K562 (cell line): ENCODE measurements around the gene HEPACAM. TPM values are rescaled to one million over a fixed set of nuclear protein-coding genes. Genes with fewer than 3 reads are reported as not detected.

Experiments
- ATAC-seq: fragments of 200-7000 bp; cut with Tn5 transposase; 3 replicates; pipeline ENCODE4 v1.9.1; 2020; ENCODE audit warnings: moderate library complexity
- BruUV-seq: library from RNA; stranded (reverse); fragments of 400-500 nt; replicated peaks from 2 replicates; lab custom pipeline; 2021; lab: Mats Ljungman, UMichigan
- CTCF ChIA-PET: fragments of 300-600 bp; formaldehyde crosslinking; extraction: SDS; loops from one replicate; lab custom pipeline; 2021; ENCODE audit warnings: low intra/inter-chr PET ratio; lab: Yijun Ruan, JAX
- POLR2A ChIA-PET: fragments of 300-600, 350-650 bp; sonication (Branson Sonifier 250); formaldehyde crosslinking; extraction: SDS; loops from one replicate; lab custom pipeline; 2021; ENCODE audit warnings: antibody characterized with exemption, inconsistent platforms; lab: Yijun Ruan, JAX
- DNase-seq, 4 experiments: peaks; one replicate each; pipeline versions ENCODE4 v3.0.0 to v3.0.0-alpha.2; 2011 to 2018; ENCODE audit warnings: low spot score in 3 of 4, mixed read lengths in 3 of 4; ENCODE audit errors: extremely low read depth in 1 of 4
- FAIRE-seq: peaks from 2 replicates; lab custom pipeline; 2011; peaks lifted over from hg19 to GRCh38; lab: Jason Lieb, UNC
- H2AFZ ChIP-seq: 2 replicates; pipeline ENCODE4 v1.6.0; 2011; ENCODE audit warnings: low read depth, low read length, control low read depth, inconsistent platforms
- H3K27ac ChIP-seq: fragments of 200-600 bp; 3 replicates; pipeline ENCODE4 v1.8.0; 2011; ENCODE audit warnings: low read depth, mild to moderate bottlenecking, control low read depth, inconsistent platforms, low read length, moderate library complexity, mixed read lengths; ENCODE audit errors: extremely low read depth
- H3K27me3 ChIP-seq, 2 experiments: fragments of 300-600 bp in 1 of 2; 2 replicates in 1 of 2; 3 replicates in 1 of 2; pipeline versions ENCODE4 v1.6.0 to v1.8.0; 2011; ENCODE audit warnings: inconsistent platforms in 2 of 2, low read length in 2 of 2, mild to moderate bottlenecking in 1 of 2, mixed read lengths in 1 of 2, moderate library complexity in 1 of 2; ENCODE audit not compliant: control insufficient read depth in 2 of 2, insufficient read depth in 2 of 2
- H3K36me3 ChIP-seq: fragments of 300-600 bp; 3 replicates; pipeline ENCODE4 v1.8.0; 2011; ENCODE audit warnings: mild to moderate bottlenecking, low read length, inconsistent platforms; ENCODE audit not compliant: control insufficient read depth, insufficient read depth
- H3K4me1 ChIP-seq, 2 experiments: fragments of 200-600 bp in 1 of 2; replicated peaks in 1 of 2; 2 replicates in 1 of 2; 3 replicates in 1 of 2; pipeline versions ENCODE4 v1.5.1 to v1.8.0; 2011; ENCODE audit warnings: inconsistent platforms in 2 of 2, low read length in 2 of 2, mild to moderate bottlenecking in 1 of 2, mixed read lengths in 1 of 2, moderate library complexity in 1 of 2; ENCODE audit not compliant: control insufficient read depth in 2 of 2, insufficient read depth in 2 of 2
- H3K4me2 ChIP-seq: 2 replicates; pipeline ENCODE4 v1.6.1; 2011; ENCODE audit warnings: low read length, control low read depth, inconsistent platforms, mixed read lengths; ENCODE audit not compliant: insufficient read depth
- H3K4me3 ChIP-seq: fragments of 200-600 bp; sonication (generic), shearing (Covaris generic); 2 replicates; pipeline ENCODE4 v1.5.1; 2016; ENCODE audit warnings: control low read depth, inconsistent platforms
- H3K79me2 ChIP-seq: fragments of 200-600 bp; 3 replicates; pipeline ENCODE4 v1.8.0; 2011; ENCODE audit warnings: low read length, inconsistent platforms; ENCODE audit not compliant: control insufficient read depth, insufficient read depth
- H3K9ac ChIP-seq, 2 experiments: 2 replicates each; pipeline versions ENCODE4 v1.6.0 to v1.6.1; 2011; ENCODE audit warnings: low read depth in 2 of 2, low read length in 2 of 2, control low read depth in 1 of 2, inconsistent platforms in 1 of 2, mild to moderate bottlenecking in 1 of 2, mixed read lengths in 1 of 2; ENCODE audit not compliant: insufficient read depth in 1 of 2
- H3K9me1 ChIP-seq: one replicate; pipeline ENCODE4 v1.6.0; 2011; ENCODE audit warnings: inconsistent platforms, mild to moderate bottlenecking, low read length, moderate library complexity; ENCODE audit not compliant: control insufficient read depth, insufficient read depth
- H3K9me3 ChIP-seq: replicated peaks from 2 replicates; pipeline ENCODE4 v1.5.1; 2011; ENCODE audit warnings: low read depth, low read length, inconsistent platforms; ENCODE audit not compliant: control insufficient read depth, insufficient read depth
- H4K20me1 ChIP-seq: replicated peaks from 2 replicates; pipeline ENCODE4 v1.6.1; 2011; ENCODE audit warnings: low read length, inconsistent platforms, mixed read lengths; ENCODE audit not compliant: control insufficient read depth, insufficient read depth
- CHAMP1 ChIP-seq: fragments of 450-650 bp; IDR thresholded peaks from 2 replicates; pipeline ENCODE4 v1.6.1; 2016; ENCODE audit warnings: mild to moderate bottlenecking
- ELF1 ChIP-seq: fragments of 200-800 bp; sonication (Bioruptor generic); IDR thresholded peaks from 2 replicates; pipeline ENCODE4 v1.6.1; 2016; ENCODE audit warnings: missing genetic modification characterization, missing compliant biosample characterization
- NCOR1 ChIP-seq: fragments of 450-650 bp; IDR thresholded peaks from 2 replicates; pipeline ENCODE4 v1.6.1; 2016; ENCODE audit warnings: mild to moderate bottlenecking, moderate library complexity
- ZKSCAN1 ChIP-seq: fragments of 150-350 bp; IDR thresholded peaks from 2 replicates; pipeline ENCODE4 v1.6.1; 2016; ENCODE audit warnings: low read depth, low read length
- ZNF24 ChIP-seq: fragments of 450-650 bp; IDR thresholded peaks from 2 replicates; pipeline ENCODE4 v1.6.1; 2016
- ZNF277 ChIP-seq: fragments of 250-450 bp; sonication (Bioruptor Pico); IDR thresholded peaks from 2 replicates; pipeline ENCODE4 v1.8.0; 2022; ENCODE audit warnings: inconsistent platforms, mild to moderate bottlenecking, moderate library complexity, borderline replicate concordance
- WGBS: fragments of 100-300 bp; shearing (Covaris generic); methylation state at CpG from one replicate; pipeline ENCODE4 v1.1.6; 2016; ENCODE audit warnings: low coverage, mixed read lengths; ENCODE audit not compliant: insufficient coverage; ENCODE audit errors: missing lambda C conversion rate; 5-methylcytosine and 5-hydroxymethylcytosine counted together
- in situ Hi-C: fragments of 300-500 bp; cut with MboI; formaldehyde crosslinking; loops from 4 replicates; pipeline ENCODE4 v1.15.0; 2018; ENCODE audit warnings: inconsistent platforms, mixed read lengths
- intact Hi-C: fragments of 100-400 bp; cut with micrococcal nuclease; formaldehyde crosslinking; loops from 2 replicates; pipeline ENCODE4 v1.14.2; 2022
- polyA plus RNA-seq, 8 experiments: library from polyadenylated mRNA; depleted of rRNA in 4 of 8; stranded (reverse) in 5 of 8; unstranded in 3 of 8; fragments of >200 nt; fragmentation: Nextera tagmentation in 2 of 8; fragmentation: Illumina TruSeq in 1 of 8; extraction: Ambion mirVana in 2 of 8; extraction: Trizol in 1 of 8; gene quantifications; 2 replicates each; pipeline versions ENCODE4 v1.2.1 to v1.2.3, GENCODE V29; 2011 to 2014; ENCODE audit warnings: inconsistent platforms in 1 of 8, missing spikeins in 1 of 8
- total RNA-seq, 7 experiments: library from RNA; depleted of rRNA in 6 of 7; stranded (reverse); fragments of >200 nt in 6 of 7; fragmentation: Illumina TruSeq in 2 of 7; extraction: Trizol in 2 of 7; gene quantifications; 2 replicates each; pipeline versions ENCODE4 v1.2.1 to v1.2.3, GENCODE V29; 2011 to 2021; ENCODE audit warnings: low replicate concordance in 1 of 7
- TF ChIP-seq, protein P1 (sequence below): fragments of 250-450 bp; sonication (Bioruptor Pico); IDR thresholded peaks from 2 replicates; pipeline ENCODE4 v1.8.0; 2022; ENCODE audit warnings: inconsistent platforms
- TF ChIP-seq, protein P2 (sequence below): fragments of 250-450 bp; sonication (Bioruptor Pico); IDR thresholded peaks from 2 replicates; pipeline ENCODE4 v1.8.0; 2021; ENCODE audit warnings: mild to moderate bottlenecking, moderate library complexity

HEPACAM gene
- total and polyA plus RNA-seq, 9 of the 15 experiments (the other 6 are each of a cell fraction or from before 2014, with no cell fraction given): not detected

- ChIA-PET CTCF (no interaction called here), POLR2A (no interaction called here)
- Histone ChIP-seq H3K27me3 (peaks cover 6 to 69% of the 10 kb centered on the region in 2 experiments; a peak in 4 of 5 replicates), H3K9ac (no peak overlapping the region), H3K4me2 (no peak overlapping the region), H3K27ac (no peak overlapping the region), H3K9me1 (no peaks in the 10 kb centered on the region), H3K4me1 (peaks cover 0 to 27% of the 10 kb centered on the region in 2 experiments; a peak in 3 of 5 replicates), H3K79me2 (no peaks in the 10 kb centered on the region), H3K36me3 (no peaks in the 10 kb centered on the region), H3K4me3 (no peak overlapping the region), H2AFZ (no peak overlapping the region), H3K9me3 (no peaks in the 10 kb centered on the region), H4K20me1 (0 out of 2 replicates have a peak, but pooled peaks cover 3% of the 10 kb centered on the region)
- ATAC-seq (no peak), FAIRE-seq (no peak), DNase-seq (no peak)
- 7% methylated on average over 10 of the region's 11 CpGs for WGBS
- in situ Hi-C loops (no loop called here), intact Hi-C loops (no loop called here)
- no peak for TF ChIP-seq ELF1 (tag)
- TF ChIP-seq ZKSCAN1: peak; percentile 54; the same call in 1 of the 2 replicates
- TF ChIP-seq, protein P1, sequence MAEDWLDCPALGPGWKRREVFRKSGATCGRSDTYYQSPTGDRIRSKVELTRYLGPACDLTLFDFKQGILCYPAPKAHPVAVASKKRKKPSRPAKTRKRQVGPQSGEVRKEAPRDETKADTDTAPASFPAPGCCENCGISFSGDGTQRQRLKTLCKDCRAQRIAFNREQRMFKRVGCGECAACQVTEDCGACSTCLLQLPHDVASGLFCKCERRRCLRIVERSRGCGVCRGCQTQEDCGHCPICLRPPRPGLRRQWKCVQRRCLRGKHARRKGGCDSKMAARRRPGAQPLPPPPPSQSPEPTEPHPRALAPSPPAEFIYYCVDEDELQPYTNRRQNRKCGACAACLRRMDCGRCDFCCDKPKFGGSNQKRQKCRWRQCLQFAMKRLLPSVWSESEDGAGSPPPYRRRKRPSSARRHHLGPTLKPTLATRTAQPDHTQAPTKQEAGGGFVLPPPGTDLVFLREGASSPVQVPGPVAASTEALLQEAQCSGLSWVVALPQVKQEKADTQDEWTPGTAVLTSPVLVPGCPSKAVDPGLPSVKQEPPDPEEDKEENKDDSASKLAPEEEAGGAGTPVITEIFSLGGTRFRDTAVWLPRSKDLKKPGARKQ: no peak
- no peak for TF ChIP-seq CHAMP1
- TF ChIP-seq NCOR1: no peak
- TF ChIP-seq ZNF24: no peak
- TF ChIP-seq, protein P2, sequence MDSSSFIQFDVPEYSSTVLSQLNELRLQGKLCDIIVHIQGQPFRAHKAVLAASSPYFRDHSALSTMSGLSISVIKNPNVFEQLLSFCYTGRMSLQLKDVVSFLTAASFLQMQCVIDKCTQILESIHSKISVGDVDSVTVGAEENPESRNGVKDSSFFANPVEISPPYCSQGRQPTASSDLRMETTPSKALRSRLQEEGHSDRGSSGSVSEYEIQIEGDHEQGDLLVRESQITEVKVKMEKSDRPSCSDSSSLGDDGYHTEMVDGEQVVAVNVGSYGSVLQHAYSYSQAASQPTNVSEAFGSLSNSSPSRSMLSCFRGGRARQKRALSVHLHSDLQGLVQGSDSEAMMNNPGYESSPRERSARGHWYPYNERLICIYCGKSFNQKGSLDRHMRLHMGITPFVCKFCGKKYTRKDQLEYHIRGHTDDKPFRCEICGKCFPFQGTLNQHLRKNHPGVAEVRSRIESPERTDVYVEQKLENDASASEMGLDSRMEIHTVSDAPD: no peak
- no peak for TF ChIP-seq ZNF277 (CRISPR knock-in tag)
- BruUV-seq: no TSS peak
Observed at GRCh38 chr11:124878759-124879492, 56.9 kb downstream of the HEPACAM start.
